Bone marrow (tissue), 2 donors: ENCODE data around the gene TMEM255B.
"Not testable (repeated sequence)": the region's sequence is repeated elsewhere in the genome, so short reads cannot be mapped to it uniquely, and the experiment has no call there.

Source experiments
- DNase-seq, 2 donors: peaks; one replicate each; lab custom pipeline; 2025; lab: John Stamatoyannopoulos, UW

TMEM255B gene

DNA sequence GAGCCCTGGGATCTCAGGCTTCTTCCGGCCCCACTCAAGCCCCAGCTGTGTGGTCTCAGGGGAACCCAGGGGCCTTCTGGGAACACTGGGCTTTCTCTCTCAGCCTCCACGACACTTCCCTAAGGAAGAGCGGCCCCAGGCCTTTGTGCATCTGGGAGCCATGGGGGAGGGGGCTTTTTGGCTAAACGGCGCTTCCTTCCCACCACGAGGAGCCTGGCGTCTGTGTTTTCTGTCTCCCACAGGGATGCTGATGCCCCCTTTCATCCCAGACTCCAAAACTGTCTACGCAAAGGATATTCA lies 24.2 kb upstream of the TMEM255B start:
- DNase-seq: no peak

DNA sequence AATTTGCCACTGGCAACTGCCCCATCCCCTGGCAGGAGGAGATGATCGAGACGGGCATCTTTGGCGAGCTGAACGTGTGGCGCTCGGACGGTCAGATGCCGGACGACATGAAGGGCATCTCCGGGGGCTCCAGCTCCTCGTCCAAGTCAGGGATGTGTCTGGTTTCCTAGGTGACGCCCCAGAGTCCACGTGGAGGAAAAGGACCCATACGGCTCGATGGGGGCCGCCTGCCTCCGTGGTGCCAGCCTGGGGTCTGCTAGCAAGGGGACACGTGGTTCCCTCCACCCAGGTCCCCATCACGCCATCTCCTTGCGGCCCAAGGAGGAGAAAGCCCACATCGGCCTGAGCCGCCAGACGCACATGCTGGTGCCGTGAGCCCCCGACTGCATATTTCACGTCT lies 23.8 kb upstream of the TMEM255B start:
- no peak for DNase-seq

DNA sequence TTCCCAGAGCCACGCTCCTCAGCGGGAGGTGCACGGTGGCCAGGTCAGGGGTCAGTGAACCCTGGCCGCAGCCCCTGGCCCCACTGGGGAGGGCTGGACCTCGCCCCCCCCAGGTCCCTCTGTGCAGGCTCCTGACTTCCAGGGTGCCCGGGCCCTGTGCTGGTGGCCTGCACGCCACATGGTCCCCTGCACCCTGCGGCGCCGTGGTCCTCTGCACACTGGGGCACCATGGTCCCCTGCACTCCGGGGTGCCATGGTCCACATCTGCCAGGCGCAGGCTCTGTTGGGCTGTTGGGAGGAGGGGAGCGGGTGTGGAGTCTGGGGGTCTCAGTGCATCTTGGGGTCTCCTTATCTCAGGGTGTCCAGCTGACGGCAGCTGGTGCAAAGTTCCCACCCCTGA lies 23.3 kb upstream of the TMEM255B start:
- DNase-seq: no peak

DNA sequence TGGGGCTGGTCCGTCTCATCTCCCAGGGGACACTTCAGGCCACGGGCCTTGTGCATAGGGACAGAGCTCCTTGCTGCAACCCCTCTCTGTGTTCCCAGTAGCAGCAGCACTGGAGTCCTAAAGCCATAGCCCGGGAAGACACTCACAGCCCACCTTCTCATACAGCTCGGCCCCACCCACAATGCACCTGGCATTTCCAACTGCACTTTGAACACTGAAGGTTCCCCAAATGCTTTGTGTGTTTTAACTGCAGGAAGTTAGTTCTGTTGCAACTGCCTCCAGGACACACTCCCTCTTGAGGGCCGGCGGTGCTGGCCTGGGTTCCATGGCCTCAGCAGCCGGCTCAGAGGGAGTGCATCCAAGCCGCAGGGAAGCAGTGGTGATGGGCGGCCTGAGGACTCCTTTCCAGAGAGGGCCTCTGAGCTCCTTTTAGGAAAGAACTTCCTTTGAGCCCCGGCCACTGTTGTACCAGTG lies 22.7 kb upstream of the TMEM255B start:
- DNase-seq: no peak

DNA sequence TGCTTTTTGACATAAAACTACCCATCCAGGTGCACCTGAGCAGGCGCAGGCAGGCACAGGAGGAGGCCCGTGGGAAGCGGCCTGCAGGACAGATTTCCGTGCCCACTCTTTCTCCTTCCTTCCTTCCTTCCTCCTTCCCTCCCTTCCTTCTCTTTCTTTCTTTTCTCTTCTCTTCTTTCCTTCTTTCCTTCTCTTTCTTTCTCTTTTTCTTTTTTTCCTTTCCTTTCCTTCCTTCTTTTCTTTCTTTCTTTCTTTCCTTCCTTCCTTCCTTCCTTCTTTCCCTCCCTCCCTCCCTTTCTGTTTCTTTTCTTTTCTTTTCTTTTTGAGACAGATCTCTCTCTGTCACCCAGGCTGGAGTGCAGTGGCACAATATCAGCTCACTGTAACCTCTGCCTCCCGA lies 21.2 kb upstream of the TMEM255B start:
- no peak for DNase-seq

DNA sequence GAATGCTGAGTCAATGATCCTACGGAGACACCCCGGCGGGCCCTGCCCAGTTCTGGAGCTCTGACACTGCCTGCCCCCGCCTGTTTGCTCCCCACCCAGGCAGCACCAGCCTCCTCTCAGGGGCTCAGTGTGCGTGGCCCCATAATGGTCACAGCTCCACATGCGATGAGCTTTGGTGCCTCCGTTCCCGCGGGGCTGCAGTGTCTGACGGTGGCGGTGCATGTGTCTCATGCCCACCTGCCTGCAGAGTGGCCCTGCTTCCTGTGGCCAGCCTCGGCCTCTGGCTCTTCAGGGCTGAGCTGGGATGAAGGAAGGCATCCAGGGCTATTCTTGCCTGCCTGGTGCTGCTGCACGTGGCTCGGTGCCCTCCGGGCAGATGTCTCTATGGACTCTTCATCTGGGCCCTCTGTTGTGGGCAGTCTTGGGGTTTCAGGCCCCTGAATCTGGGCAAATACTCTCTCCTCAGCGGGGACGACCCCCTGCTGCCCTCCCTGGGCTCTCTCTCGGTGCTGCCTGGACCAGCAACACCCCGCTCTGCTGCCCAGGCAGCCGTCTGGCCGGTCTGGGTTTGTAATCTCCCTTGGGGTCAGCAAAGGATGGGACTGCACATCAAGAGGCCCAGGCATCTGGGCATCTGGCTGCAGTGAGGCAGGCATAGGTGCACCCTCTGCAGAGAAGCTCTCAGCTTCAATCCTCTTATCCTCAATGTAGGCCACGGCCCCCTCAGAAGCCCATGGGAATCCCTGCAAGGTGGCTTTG lies 19.3 kb upstream of the TMEM255B start:
- DNase-seq: no peak

DNA sequence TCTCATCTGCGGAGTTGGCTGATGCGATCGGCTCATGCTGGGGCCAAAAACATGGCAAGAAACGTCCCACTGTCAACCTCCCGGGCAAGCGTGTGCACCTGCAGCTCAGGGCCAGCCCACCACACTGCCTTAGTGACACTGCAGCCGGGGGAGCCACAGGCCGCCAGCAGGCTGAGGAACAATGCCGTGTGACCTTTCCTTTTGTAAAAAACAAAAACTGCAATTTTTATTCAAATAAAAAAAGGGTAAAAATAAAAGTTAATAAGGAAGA lies 18.8 kb upstream of the TMEM255B start:
- no peak for DNase-seq

DNA sequence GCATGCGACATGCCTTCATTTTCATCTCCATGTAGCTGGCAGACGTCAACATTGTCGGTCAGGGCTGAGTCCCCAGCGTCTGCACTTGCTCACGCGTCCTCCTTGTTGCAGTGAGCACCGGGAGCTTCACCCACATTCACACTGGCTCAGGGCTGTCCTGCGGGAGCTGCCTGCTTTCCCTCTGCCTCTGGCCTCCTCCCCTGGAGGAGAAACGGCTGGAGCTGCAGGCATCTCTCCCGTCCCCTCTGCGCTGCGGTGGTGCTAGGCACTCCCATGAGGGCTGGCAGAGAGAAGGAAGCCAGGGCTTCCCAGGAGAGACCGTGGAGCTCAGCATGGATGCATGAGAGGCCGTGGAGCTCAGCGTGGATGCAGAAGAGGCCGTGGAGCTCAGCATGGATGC lies 18.4 kb upstream of the TMEM255B start:
- no peak for DNase-seq

DNA sequence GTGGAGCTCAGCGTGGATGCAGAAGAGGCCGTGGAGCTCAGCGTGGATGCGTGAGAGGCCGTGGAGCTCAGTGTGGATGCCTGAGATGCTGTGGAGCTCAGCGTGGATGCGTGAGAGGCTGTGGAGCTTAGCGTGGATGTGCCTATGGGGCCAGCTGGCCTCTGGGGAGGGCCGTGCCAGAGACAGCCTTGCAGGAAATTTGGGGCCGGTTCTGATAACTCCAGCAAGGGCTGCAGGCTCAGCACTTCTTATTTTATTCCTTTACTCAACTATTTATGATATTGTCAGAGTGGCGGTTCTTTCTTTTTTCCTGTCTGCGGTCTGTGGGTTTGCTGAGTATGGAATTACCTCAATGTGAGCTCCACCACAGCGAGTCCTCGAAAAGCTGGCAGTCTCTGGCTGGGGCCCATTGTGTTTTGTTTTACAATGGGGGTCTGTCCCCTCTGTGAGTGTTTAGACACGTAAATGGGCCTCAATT lies 17.8 kb upstream of the TMEM255B start:
- DNase-seq: peak in 1 of 2 donors; percentile 56

DNA sequence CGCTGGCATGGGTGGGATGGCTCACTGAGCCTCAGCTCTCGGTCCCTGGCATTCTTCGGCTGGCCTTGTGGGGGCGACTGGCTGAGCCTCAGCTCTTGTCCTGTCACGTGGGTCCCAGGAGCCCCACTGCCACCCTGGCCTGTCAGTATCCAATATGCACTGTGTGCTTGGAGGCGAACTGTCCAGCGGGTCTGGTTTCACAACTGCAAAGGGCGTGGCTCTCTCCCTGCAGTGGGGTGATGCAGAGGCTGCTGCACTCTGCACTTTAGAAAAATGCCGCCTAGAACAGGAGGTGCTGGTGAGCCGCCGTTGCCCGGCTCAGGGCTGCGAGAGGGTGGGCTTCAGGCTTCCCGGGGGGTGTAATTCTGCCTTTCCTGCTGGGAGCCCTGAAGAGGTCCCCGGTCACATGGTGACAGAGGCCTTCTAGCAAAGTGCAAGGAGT lies 17.0 kb upstream of the TMEM255B start:
- peak in 1 of 2 donors; percentile 11 for DNase-seq

DNA sequence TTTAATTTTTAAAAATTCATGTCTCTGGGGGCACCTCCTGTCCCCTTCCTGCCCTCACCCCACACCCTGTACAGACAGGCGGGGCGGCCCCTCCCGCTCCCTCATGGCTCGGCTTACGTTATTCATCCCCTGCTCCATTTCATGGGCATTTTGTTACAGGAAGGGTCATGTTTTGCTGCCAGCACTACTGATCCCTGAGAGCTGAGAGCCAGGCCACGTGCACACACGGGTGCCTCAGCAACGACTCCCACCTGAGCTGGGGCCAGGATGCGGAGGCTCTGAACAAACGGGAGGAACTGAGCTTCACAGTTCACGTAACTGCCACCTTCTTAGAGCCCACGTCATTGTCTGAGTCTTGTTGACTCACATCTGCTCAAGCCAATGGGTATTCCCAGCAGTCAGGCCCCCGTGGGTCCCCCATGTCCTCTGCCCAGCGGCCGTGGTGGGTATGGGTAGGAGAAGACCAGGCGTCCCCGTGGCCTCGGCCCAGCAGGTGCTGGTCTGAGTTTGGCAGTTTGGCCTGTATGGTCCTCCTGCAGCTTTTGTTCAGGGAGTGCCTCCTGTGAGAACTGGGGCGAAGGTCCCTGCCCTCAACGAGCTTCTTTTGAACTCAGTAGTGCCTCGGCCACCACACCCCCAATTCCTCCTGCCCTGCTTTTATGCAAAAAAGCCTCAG lies 16.4 kb upstream of the TMEM255B start:
- DNase-seq: no peak

DNA sequence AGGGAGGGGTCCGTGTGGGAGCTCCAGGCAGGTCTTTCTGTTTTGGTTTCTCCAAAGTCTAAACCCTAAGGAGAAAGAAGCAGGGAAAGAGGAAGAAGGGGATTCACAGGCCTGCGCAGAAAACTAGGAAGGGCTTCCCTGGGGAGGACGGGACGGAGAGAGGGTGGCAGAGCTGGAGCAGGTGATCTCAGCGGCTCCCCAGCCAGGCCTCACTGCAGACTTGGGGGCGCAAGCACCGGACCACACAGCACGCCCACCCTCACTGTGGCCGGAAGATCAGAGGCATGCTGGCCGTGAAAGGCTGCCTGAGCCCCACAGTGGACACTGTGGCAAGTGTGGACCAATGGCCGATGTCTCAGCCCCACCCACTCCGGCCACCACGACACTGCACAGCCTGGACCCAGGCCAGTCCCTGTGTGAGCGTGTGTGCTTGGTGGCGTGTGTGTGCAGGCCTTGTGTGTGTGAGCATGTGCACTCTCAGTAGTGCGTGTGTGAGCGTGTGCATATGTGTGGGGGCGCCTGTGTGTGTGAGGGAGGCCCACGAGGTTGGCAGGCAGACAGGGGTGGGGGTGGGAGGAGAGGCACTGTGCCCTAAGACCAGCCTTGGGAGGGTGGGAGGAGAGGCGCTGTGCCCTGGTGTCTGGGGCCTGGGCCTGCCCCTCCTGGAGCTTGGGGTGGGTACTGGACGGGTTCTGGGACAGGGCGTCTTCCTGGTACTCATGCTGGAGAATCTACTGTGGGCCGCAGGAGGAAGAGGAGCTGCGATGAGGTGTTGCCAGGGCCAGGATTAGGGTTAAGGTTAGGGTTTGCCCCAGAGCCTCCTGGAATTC lies 15.4 kb upstream of the TMEM255B start:
- no peak for DNase-seq

DNA sequence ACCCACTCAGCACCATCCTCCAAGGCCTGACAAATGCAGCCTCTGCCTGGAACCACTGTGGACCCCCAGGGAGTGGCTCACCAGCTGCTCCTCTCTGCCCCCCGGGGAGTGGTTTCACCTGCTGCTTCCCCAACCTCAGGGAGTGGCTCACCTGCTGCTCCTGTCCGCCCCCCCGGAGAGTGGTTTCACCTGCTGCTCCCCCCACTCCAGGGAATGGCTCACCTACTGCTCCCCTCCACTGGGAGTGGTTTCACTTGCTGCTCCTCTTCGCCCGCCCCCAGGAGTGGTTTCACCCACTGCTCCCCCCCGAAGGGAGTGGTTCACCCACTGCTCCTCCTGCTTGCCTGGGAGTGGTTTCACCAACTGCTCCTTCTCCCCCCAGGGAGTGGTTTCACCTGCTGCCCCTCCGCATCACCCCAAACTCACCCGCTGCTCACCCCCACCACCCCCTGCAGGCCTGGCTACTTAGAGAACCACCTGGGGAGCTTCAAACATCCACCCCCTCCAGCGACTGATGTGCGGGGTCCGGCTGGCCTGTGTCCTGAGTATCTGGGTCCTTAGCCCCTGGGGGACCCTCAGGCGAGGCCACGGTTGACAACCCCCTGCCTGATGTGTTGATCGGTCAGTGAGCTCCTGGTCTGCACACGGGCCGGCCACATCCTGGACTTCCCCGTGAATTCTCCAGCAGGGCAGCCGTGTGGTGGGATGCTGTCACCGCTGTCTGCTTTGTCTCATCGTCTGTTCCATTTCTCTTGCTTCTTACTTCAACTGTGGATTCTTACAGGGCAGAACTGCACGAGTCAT lies 14.6 kb upstream of the TMEM255B start:
- DNase-seq: no peak

DNA sequence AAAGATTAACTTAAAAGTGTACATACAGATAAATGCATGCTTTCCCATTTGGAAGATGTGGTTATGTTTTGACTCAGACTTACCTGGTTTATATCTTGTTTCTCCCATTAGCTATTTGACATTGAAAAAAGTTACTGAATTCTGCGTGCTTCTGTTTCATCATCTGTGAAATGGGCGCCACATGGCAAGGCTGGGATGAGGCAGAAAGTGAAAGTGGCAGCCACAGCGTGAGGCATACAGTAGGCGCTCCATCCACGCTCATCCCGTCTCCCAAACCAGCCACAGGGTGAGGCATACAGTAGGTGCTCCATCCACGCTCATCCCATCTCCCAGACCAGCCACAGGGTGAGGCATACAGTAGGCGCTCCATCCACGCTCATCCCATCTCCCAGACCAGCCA lies 14.0 kb upstream of the TMEM255B start:
- DNase-seq: no peak

DNA sequence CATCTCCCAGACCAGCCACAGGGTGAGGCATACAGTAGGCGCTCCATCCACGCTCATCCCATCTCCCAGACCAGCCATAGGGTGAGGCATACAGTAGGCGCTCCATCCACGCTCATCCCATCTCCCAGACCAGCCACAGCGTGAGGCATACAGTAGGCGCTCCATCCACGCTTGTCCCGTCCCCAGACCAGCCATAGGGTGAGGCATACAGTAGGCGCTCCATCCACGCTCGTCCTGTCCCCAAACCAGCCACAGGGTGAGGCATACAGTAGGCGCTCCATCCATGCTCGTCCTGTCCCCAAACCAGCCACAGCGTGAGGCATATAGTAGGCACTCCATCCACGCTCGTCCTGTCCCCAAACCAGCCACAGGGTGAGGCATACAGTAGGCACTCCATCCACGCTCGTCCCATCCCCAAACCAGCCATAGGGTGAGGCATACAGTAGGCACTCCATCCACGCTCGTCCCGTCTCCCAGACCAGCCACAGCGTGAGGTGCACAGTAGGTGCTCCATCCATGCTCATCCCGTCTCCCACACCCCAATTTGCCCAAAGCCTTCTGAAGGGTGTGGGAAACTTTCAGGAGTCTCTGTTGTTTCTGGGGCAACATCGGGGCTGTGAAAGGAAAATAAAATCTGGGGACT lies 13.4 kb upstream of the TMEM255B start:
- DNase-seq: not testable (repeated sequence)

DNA sequence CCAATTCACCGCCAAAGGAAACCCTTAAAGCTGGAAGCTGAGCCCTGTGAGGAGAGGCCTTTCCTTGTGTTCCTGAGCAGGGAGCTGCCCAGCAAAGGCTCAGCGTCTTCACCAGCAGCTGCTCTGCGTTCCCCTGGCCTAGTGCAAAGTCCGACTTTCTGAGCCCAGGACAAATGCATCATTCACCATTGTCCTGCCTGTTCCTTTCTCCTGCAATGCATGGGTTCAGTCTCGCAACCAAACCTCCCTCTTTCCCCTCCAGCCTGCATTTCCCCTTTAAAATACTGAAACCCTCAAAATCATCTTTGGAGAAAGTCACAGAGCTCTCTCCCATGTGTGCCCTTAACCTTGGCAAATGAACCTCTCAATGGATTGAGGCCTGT lies 12.9 kb upstream of the TMEM255B start:
- DNase-seq: no peak

DNA sequence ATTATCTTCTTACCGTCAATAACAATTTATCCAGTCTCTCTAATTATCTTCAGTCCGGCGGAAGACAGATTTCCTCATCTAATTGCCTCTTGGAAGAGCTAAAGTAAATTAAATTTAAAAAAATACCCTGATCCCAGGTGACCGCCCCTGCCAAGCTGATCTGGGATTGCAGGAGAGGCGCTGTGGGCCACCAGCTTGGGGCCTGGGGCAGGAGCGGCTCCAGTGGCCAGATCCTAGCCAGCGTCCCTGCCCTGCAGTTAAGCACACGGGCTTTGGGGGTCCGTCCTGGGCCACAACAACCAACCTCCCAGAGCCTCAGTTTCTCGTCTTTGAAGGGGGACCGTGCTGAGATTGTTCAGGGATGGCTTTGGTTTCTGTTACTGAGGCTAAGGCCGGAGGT lies 12.4 kb upstream of the TMEM255B start:
- DNase-seq: no peak

DNA sequence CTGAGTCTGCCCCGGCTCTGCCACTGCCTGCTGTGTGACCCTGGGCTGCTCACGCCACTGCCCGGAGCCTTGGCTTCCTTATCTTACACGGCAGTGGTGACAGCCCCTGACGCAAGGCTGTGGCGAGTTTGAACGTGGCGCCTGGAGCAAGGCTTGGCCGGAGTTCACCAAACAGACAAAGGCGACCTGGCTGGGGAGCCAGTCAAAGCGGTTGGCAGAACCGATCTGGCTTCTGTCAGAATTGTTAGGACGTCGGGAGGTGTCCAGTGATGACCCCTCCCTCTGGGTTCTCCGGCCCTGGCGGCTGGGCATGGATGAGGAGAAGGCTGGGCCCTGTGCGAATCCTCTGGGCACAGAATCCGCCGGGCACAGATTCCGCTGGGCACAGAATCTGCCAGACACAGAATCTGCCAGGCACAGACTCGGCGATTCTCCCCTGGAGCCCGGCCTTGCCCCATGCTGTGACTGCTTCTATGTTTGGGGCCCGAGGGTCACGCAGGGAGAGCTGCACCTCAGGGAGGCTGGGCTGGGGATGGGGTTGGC lies 11.7 kb upstream of the TMEM255B start:
- DNase-seq: no peak

DNA sequence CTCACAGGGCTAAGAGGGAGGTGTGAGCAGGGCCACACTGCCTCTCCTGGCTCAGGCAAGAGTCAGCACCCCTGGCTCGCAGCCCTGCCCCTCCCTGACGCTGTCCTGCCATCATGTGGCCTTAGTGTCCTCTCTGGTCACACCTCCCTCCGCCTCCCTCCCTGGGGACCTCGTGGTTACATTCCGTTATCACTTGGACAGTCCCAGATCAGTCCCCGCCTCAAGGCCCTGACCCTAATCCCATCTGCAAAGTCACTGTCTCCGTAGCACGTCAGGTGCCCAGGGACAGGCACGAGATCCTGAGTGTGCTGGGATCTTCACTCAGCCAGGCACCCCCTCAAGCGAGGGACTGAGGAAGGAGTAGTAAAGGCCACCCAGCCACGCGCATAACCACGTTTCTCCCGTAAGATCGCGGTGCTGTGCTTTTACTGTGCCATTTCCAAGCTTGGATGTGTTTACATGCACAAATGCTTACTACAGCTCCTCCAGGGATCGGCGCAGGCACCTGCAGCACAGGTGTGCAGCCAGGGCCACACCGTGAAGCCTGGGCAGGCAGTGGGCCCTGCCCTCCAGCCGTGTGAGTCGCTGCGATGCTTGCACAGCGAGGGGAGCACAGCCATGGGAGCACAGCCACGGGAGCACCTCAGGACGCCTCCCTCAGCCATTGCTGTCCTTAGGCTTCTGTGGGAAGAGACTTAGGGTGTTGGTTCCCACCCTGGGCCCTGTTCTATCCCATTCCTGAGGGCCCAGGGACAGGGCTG lies 10.7 kb upstream of the TMEM255B start:
- DNase-seq: no peak

DNA sequence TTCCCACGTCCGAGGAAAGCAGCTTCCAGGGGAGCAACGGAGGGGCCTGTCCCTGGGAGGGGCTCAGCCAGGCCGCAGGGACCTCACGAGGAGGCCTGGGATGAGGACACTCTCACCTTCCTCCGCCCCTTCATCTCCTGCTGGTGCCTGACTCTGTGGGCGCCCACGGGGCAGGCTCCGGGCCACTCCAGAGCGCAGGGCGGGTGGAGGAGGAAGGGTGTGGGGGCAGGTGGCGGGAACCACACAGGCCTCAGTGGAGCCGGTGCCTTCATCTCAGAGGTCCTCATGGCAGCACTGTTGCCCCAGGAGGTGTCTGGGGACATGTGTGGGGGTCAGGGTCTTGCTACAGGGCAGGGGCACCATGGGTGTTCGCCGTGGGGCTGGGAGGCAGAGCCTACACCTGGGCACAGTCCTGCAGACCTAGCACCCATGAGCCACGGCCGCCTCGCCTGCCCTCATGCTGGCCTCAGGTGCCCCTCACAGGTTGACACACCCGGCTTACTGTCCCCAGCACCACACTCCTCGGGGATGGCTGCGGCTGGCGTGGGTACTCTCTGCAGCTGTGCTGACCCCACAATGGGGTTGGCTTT lies 10.1 kb upstream of the TMEM255B start:
- DNase-seq: no peak
